Lower leg skin (tissue), 3 donors: ENCODE data around the gene ELP2.

ENCODE experiments used
- POLR2A ChIP-seq, 2 donors: fragments of 450-650 bp; IDR thresholded peaks; one replicate each; pipeline ENCODE4 v1.6.1; 2016 to 2017; ENCODE audit warnings: antibody characterized with exemption in 2 of 2, mild to moderate bottlenecking in 1 of 2, moderate library complexity in 1 of 2
- TF ChIP-seq, protein P1 (sequence below), 3 donors: fragments of 450-650 bp; IDR thresholded peaks; one replicate each; pipeline ENCODE4 v1.5.1; 2016; ENCODE audit warnings: antibody characterized with exemption in 3 of 3, mild to moderate bottlenecking in 3 of 3, moderate library complexity in 2 of 3

DNA sequence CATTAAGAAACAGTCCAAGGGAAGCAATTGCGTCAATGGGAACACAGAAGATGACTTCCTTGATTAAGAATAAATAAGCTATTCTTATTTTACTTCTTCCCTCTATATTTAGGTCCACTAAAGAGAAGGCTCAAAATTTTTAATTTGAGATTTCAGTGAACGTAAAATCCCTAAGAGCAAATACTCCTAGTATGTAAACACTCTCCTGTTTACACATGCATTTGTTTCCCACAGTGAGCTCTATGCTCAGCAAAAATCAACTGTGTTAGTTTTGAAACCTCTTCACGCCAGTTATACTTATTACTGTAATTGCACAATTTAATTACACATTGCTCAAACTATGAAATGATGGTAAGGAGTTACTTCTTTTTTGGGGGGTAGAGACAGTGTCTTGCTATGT lies 9.4 kb upstream of the ELP2 start:
- TF ChIP-seq POLR2A (IDR thresholded peaks at IDR 0.05): no peak
- TF ChIP-seq, protein P1, sequence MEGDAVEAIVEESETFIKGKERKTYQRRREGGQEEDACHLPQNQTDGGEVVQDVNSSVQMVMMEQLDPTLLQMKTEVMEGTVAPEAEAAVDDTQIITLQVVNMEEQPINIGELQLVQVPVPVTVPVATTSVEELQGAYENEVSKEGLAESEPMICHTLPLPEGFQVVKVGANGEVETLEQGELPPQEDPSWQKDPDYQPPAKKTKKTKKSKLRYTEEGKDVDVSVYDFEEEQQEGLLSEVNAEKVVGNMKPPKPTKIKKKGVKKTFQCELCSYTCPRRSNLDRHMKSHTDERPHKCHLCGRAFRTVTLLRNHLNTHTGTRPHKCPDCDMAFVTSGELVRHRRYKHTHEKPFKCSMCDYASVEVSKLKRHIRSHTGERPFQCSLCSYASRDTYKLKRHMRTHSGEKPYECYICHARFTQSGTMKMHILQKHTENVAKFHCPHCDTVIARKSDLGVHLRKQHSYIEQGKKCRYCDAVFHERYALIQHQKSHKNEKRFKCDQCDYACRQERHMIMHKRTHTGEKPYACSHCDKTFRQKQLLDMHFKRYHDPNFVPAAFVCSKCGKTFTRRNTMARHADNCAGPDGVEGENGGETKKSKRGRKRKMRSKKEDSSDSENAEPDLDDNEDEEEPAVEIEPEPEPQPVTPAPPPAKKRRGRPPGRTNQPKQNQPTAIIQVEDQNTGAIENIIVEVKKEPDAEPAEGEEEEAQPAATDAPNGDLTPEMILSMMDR (IDR thresholded peaks at IDR 0.05): no peak
